Testis (tissue), 2 donors: ENCODE results near the gene SIRT4.

Experiments
- POLR2A ChIP-seq: fragments of 450-650 bp; IDR thresholded peaks from one replicate; pipeline ENCODE4 v1.6.1; 2017; ENCODE audit warnings: antibody characterized with exemption, mild to moderate bottlenecking, moderate library complexity
- TF ChIP-seq, protein P1 (sequence below), 3 experiments: fragments of 450-650 bp in 2 of 3; fragments of 200-600 bp in 1 of 3; sonication (generic) in 1 of 3; IDR thresholded peaks; one replicate each; pipeline ENCODE4 v1.5.1; 2016 to 2019; ENCODE audit warnings: antibody characterized with exemption in 3 of 3, mild to moderate bottlenecking in 2 of 3, moderate library complexity in 1 of 3

DNA sequence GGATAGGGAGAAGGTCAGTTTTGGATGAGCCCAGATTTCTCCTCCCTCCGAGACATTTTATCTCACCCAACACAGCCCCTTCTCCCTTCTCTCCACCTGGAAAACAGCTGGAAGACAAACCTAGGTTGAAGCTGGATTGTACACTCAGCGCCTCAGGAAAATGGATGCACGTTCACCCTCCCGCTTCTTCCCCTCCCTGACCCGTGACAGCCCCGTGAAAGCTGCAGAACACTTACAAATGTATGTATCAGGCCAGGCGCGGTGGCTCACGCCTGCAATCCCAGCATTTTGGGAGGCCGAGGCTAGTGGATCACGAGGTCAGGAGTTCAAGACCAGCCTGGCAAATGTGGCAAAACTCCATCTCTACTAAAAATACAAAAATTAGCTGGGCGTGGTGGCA is 14.6 kb upstream of the SIRT4 start:
- no peak for TF ChIP-seq POLR2A
- TF ChIP-seq, protein P1, sequence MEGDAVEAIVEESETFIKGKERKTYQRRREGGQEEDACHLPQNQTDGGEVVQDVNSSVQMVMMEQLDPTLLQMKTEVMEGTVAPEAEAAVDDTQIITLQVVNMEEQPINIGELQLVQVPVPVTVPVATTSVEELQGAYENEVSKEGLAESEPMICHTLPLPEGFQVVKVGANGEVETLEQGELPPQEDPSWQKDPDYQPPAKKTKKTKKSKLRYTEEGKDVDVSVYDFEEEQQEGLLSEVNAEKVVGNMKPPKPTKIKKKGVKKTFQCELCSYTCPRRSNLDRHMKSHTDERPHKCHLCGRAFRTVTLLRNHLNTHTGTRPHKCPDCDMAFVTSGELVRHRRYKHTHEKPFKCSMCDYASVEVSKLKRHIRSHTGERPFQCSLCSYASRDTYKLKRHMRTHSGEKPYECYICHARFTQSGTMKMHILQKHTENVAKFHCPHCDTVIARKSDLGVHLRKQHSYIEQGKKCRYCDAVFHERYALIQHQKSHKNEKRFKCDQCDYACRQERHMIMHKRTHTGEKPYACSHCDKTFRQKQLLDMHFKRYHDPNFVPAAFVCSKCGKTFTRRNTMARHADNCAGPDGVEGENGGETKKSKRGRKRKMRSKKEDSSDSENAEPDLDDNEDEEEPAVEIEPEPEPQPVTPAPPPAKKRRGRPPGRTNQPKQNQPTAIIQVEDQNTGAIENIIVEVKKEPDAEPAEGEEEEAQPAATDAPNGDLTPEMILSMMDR (IDR thresholded peaks at IDR 0.05), result no peak
